Peyer's patch (tissue), 4 donors: ENCODE data around the gene SRSF4. TPM values are rescaled to one million over a fixed set of nuclear protein-coding genes. Genes with fewer than 3 reads are reported as not detected.
"Not testable (repeated sequence)": the region's sequence is repeated elsewhere in the genome, so short reads cannot be mapped to it uniquely, and the experiment has no call there.

Experiments used
- DNase-seq, 3 donors: peaks; one replicate each; pipeline ENCODE4 v3.0.0-alpha.2; 2017 to 2019
- H3K27ac ChIP-seq, 4 donors: fragments of 200-600 bp; sonication (generic); one replicate each; pipeline ENCODE4 v1.5.1; 2016 to 2019
- H3K27me3 ChIP-seq, 2 donors: fragments of 200-600 bp; sonication (generic); one replicate each; pipeline ENCODE4 v1.5.1; 2019
- H3K36me3 ChIP-seq, 3 donors: fragments of 200-600 bp; sonication (generic); one replicate each; pipeline ENCODE4 v1.5.1; 2016 to 2019
- H3K4me1 ChIP-seq, 4 donors: fragments of 200-600 bp; sonication (generic); one replicate each; pipeline ENCODE4 v1.5.1; 2016 to 2019
- H3K4me3 ChIP-seq, 4 donors: fragments of 200-600 bp; sonication (generic); 1 replicate in 3 of 4; 2 replicates in 1 of 4; pipeline ENCODE4 v1.5.1; 2016 to 2019; ENCODE audit warnings: mild to moderate bottlenecking in 1 of 4
- H3K9me3 ChIP-seq, 4 donors: fragments of 200-600 bp; sonication (generic); one replicate each; pipeline ENCODE4 v1.5.1; 2016 to 2019; ENCODE audit warnings: mild to moderate bottlenecking in 1 of 4
- POLR2A ChIP-seq, 2 donors: fragments of 450-650 bp; IDR thresholded peaks; one replicate each; pipeline ENCODE4 v1.5.1; 2017; ENCODE audit warnings: antibody characterized with exemption in 2 of 2, mild to moderate bottlenecking in 2 of 2, moderate library complexity in 2 of 2
- total RNA-seq, 4 donors: library from RNA; depleted of rRNA; stranded (reverse); fragments of >200 nt; gene quantifications; one replicate each; pipeline ENCODE4 v1.1.0, GENCODE V29; 2016
- TF ChIP-seq, protein P1 (sequence below), 6 experiments: fragments of 450-650 bp in 4 of 6; fragments of 200-600 bp in 2 of 6; sonication (generic) in 1 of 6; IDR thresholded peaks; one replicate each; pipeline ENCODE4 v1.5.1; 2017 to 2019; ENCODE audit warnings: antibody characterized with exemption in 6 of 6, mild to moderate bottlenecking in 3 of 6, moderate library complexity in 1 of 6

The SRSF4 gene
- total RNA-seq, 4 donors from 2014 or later = 62.7 to 153 (median 88.8) TPM

- no peaks in the 10 kb centered on the region for H3K27me3 ChIP-seq
- no peak for DNase-seq
- TF ChIP-seq, protein P1, sequence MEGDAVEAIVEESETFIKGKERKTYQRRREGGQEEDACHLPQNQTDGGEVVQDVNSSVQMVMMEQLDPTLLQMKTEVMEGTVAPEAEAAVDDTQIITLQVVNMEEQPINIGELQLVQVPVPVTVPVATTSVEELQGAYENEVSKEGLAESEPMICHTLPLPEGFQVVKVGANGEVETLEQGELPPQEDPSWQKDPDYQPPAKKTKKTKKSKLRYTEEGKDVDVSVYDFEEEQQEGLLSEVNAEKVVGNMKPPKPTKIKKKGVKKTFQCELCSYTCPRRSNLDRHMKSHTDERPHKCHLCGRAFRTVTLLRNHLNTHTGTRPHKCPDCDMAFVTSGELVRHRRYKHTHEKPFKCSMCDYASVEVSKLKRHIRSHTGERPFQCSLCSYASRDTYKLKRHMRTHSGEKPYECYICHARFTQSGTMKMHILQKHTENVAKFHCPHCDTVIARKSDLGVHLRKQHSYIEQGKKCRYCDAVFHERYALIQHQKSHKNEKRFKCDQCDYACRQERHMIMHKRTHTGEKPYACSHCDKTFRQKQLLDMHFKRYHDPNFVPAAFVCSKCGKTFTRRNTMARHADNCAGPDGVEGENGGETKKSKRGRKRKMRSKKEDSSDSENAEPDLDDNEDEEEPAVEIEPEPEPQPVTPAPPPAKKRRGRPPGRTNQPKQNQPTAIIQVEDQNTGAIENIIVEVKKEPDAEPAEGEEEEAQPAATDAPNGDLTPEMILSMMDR (IDR thresholded peaks at IDR 0.05) = no peak
- TF ChIP-seq POLR2A (IDR thresholded peaks at IDR 0.05) = no peak
- H3K4me3 ChIP-seq = no peak overlapping the region
- H3K9me3 ChIP-seq = no peaks in the 10 kb centered on the region
- no peaks in the 10 kb centered on the region for H3K36me3 ChIP-seq
- no peak overlapping the region for H3K27ac ChIP-seq
- H3K4me1 ChIP-seq = no peaks in the 10 kb centered on the region
These were observed 42.7 kb upstream of the SRSF4 start for GRCh38 chr1:29224356-29224837.

GRCh38 chr1:29223521-29223920 lies 41.8 kb upstream of the SRSF4 start:
- TF ChIP-seq, protein P1 (IDR thresholded peaks at IDR 0.05) = no peak
- TF ChIP-seq POLR2A (IDR thresholded peaks at IDR 0.05) = no peak
- H3K36me3 ChIP-seq = no peaks in the 10 kb centered on the region

GRCh38 chr1:29222686-29223085 lies 41.0 kb upstream of the SRSF4 start:
- Histone ChIP-seq H3K4me3 (no peak overlapping the region), H3K36me3 (no peaks in the 10 kb centered on the region), H3K27ac (no peak overlapping the region), H3K4me1 (no peaks in the 10 kb centered on the region), H3K9me3 (no peaks in the 10 kb centered on the region), H3K27me3 (no peaks in the 10 kb centered on the region)
- TF ChIP-seq, protein P1 (IDR thresholded peaks at IDR 0.05) = no peak
- no peak for TF ChIP-seq POLR2A (IDR thresholded peaks at IDR 0.05)
- no peak for DNase-seq

More at GRCh38 chr1:29223521-29223920, 41.8 kb upstream of the SRSF4 start:
- no peaks in the 10 kb centered on the region for H3K9me3 ChIP-seq
- H3K27me3 ChIP-seq = no peaks in the 10 kb centered on the region
- no peak overlapping the region for H3K4me3 ChIP-seq
- H3K4me1 ChIP-seq = no peaks in the 10 kb centered on the region
- no peak for DNase-seq
- no peak overlapping the region for H3K27ac ChIP-seq

GRCh38 chr1:29222260-29222659 lies 40.6 kb upstream of the SRSF4 start:
- H3K4me1 ChIP-seq, H3K9me3 ChIP-seq, H3K4me3 ChIP-seq, H3K27ac ChIP-seq, DNase-seq, H3K27me3 ChIP-seq, H3K36me3 ChIP-seq: not testable (repeated sequence)

- Histone ChIP-seq H3K27ac (no peak overlapping the region), H3K36me3 (no peaks in the 10 kb centered on the region), H3K9me3 (no peaks in the 10 kb centered on the region), H3K4me1 (no peaks in the 10 kb centered on the region), H3K27me3 (no peaks in the 10 kb centered on the region), H3K4me3 (no peak overlapping the region)
- DNase-seq = no peak
- TF ChIP-seq POLR2A (IDR thresholded peaks at IDR 0.05) = no peak
- TF ChIP-seq, protein P1 (IDR thresholded peaks at IDR 0.05) = no peak
These were observed 39.6 kb upstream of the SRSF4 start for GRCh38 chr1:29221296-29221695.

GRCh38 chr1:29218223-29218622 lies 36.5 kb upstream of the SRSF4 start:
- H3K27me3 ChIP-seq = no peaks in the 10 kb centered on the region
- no peaks in the 10 kb centered on the region for H3K4me1 ChIP-seq
- TF ChIP-seq POLR2A (IDR thresholded peaks at IDR 0.05) = no peak
- TF ChIP-seq, protein P1 (IDR thresholded peaks at IDR 0.05) = no peak
- H3K9me3 ChIP-seq = no peaks in the 10 kb centered on the region
- peaks cover 0 to 29% (median 0%) of the 10 kb centered on the region in 3 donors for H3K36me3 ChIP-seq
- H3K4me3 ChIP-seq = no peak overlapping the region
- DNase-seq = no peak
- no peak overlapping the region for H3K27ac ChIP-seq
